ENCODE measurements around the gene TENT4A.
"Not testable (repeated sequence)": the region's sequence is repeated elsewhere in the genome, so short reads cannot be mapped to it uniquely, and the experiment has no call there.

Gene TENT4A

DNA sequence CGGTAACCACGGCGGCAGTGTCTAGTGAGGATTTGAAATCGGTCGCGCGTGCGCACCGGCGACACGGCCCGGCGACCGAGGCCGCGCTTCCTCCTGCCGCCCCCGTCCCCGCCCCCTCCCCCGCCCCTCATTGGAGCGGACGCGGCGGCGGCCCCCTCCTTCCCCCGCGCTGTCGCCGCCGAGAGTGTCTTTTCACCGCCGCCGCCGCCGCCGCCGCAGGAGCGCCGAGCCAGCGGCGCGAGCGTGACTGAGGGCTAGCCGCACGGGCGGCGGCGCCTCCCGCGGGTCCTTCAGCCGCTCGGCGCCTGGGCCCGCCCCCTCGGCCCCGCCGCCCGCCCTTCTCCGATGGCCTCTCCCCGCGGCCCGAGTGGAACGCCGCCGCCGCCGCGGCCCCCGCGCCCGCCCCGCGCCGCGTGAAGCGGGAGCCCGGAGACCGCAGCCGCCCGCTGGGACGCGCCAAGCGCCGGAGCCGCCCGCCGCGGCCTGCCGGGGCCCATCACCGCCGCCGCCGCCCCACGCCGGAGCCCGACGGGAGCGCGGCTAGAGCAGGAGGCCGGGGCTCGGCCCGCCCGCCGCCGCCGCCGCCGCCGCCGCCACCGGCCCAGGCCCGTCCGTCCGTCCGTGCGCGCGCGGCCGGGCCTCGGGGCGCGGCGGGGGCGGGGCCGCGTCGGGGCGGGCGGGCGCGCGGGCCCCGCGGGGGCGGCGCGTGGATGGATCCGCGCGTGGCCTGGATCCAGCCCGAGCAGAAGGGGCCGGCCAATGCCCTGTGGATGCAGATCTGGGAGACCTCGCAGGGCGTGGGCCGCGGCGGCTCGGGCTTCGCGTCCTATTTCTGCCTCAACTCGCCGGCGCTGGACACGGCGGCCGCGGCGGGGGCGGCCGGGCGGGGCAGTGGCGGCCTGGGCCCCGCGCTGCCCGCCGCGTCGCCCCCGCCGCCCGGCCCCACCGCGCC, at the start of gene TENT4A:
TSS of gene TENT4A (plus strand) at position 159 of the 952 bp plus-strand sequence. CDS start at position 711, 552 bp downstream.
- no peaks in the 10 kb centered on the region for H3K9me3 Mint-ChIP-seq
- H3K27me3 Mint-ChIP-seq = no peaks in the 10 kb centered on the region
- H3K36me3 Mint-ChIP-seq = peaks cover 19% of the 10 kb centered on the region
- H3K4me1 Mint-ChIP-seq = peaks cover 49% of the 10 kb centered on the region
- H3K27ac Mint-ChIP-seq = peak within 1 kb of the TSS; percentile 93
- ATAC-seq = peak; percentile 64
- peak within 1 kb of the TSS; percentile 89 for H3K4me3 Mint-ChIP-seq

DNA sequence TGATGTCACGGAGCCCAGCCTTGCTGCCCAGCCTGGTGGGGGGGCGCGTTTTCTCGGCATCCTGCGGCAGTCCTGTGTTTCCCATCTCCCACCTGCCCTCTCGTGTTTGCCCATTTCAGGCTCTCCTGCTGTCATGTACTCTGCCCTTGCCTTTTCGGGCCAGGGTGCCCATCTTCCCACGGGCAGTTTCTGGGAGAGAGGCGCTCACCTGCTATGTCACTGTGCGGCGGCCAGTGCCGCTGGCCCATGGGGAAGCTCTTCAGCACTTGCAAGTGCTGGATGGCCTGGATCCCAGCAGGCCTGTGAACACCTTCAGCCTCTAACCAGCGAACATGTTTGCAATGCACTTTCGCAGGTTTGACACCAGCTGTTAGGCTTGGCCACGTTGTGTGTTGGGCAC, 46.5 kb upstream of the TENT4A start:
- no peak overlapping the region for H3K27ac Mint-ChIP-seq
- no peak for ATAC-seq
- peaks cover 3% of the 10 kb centered on the region for H3K9me3 Mint-ChIP-seq
- H3K4me3 Mint-ChIP-seq = no peak overlapping the region
- H3K27me3 Mint-ChIP-seq = no peaks in the 10 kb centered on the region
- peaks cover 73% of the 10 kb centered on the region for H3K36me3 Mint-ChIP-seq
- H3K4me1 Mint-ChIP-seq = peaks cover 6% of the 10 kb centered on the region

DNA sequence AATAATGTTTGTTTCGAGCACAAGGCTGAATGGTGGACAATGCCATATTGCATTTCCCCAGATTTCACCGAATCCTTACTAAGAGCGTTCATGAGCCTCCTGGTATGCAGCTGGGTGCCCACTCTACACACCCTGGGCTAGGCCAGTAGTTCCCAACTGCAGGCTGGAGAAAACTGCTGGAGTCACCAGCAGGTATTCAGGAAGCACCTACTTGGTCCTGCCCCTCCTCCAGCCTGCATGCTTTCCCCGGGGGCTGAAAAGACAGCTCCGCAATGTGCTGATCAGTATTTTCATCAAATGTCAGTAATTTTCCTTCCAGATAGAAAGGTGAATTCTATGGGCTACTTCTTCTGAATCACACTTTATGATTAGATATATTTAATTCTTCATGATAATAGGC, 45.6 kb upstream of the TENT4A start:
- ATAC-seq = no peak
- peaks cover 66% of the 10 kb centered on the region for H3K36me3 Mint-ChIP-seq
- peaks cover 3% of the 10 kb centered on the region for H3K9me3 Mint-ChIP-seq
- H3K27ac Mint-ChIP-seq = no peak overlapping the region
- no peaks in the 10 kb centered on the region for H3K4me1 Mint-ChIP-seq
- H3K27me3 Mint-ChIP-seq = no peaks in the 10 kb centered on the region
- no peak overlapping the region for H3K4me3 Mint-ChIP-seq

DNA sequence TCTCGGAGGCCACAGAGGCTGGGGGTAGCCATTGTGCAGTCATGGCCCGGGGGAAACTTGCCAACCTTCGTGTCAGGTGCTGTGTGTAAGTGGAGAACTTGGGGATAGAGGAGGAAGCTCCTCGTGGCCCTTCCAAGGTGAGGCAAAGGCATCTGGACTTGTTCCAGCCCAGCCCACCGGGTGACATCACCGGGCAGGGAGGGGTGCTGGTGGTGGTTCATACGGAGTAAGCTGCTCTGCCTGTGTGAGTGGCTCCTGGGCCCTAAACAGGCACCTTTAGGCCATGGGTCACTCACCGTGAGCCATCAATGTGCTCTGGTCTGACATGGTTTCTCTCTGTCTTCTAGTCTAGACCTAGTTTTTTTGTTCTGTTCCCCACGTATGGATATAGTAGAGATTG, 44.5 kb upstream of the TENT4A start:
- H3K4me1 Mint-ChIP-seq, H3K27me3 Mint-ChIP-seq, H3K9me3 Mint-ChIP-seq, H3K4me3 Mint-ChIP-seq, ATAC-seq, H3K27ac Mint-ChIP-seq: not testable (repeated sequence)
- peaks cover 71% of the 10 kb centered on the region for H3K36me3 Mint-ChIP-seq

DNA sequence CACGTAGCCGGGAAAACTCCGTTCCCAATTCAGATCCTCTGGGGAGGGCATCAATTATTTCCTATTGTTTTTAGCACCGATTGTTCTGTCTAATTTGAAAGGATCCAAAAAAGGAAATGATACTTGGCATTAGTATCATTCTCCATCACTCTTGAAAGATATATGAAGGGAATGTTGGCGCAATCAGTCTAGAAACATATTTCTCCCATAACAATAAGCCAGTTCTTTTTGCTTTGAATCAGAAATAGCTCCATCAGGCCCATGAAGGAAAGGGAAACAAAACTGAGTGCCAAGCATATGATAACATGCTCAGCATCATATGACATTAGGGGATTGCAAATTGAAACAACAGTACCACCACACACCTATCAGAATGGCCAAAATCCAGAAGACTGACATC, 40.2 kb upstream of the TENT4A start:
- ATAC-seq = no peak
- Mint-ChIP-seq H3K27ac (no peak overlapping the region), H3K4me3 (no peak overlapping the region), H3K36me3 (peaks cover 66% of the 10 kb centered on the region), H3K27me3 (no peaks in the 10 kb centered on the region), H3K4me1 (peaks cover 10% of the 10 kb centered on the region), H3K9me3 (peaks cover 3% of the 10 kb centered on the region)

DNA sequence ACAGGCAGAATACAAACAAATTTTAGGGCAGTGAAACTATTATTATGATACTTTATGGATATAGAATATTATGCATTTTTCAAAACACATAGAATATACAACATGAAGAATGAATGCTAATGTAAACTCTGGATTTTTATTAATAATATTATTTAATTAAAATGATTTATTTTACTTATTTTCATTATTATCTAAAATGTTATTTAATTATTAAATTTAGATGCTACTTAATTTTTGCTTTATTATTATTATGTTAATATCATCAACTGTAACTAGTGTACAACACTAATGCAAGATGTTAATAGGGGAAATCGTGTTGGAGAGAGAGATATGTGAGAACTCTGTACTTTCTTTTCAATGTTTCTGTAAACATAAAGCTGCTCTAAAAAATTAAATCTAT, 39.3 kb upstream of the TENT4A start:
- Mint-ChIP-seq H3K27me3 (no peaks in the 10 kb centered on the region), H3K4me1 (peaks cover 10% of the 10 kb centered on the region), H3K9me3 (peaks cover 3% of the 10 kb centered on the region), H3K36me3 (peaks cover 59% of the 10 kb centered on the region), H3K4me3 (no peak overlapping the region), H3K27ac (no peak overlapping the region)
- ATAC-seq = no peak

DNA sequence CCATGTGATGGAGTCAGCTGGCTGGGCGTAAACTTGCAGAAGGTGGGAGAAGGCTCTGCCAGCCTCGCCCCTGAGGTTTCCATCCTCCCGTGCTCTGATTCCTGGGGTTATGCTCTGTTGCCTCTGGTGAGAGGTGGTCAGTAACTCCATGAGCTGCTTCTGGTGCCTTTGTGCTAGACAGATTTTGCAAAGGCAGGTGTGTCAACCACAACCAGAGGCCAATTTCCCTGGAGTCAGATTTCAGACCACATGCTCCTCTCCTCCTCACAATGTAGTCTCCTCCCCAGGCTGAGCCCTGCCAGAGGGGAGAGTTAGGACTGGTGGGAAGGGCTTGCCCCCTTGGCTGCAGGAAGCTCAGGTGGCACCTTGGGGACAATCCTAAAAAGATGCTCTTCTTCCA, 38.8 kb upstream of the TENT4A start:
- peaks cover 3% of the 10 kb centered on the region for H3K9me3 Mint-ChIP-seq
- no peaks in the 10 kb centered on the region for H3K27me3 Mint-ChIP-seq
- H3K4me3 Mint-ChIP-seq = no peak overlapping the region
- no peak overlapping the region for H3K27ac Mint-ChIP-seq
- H3K4me1 Mint-ChIP-seq = peaks cover 10% of the 10 kb centered on the region
- no peak for ATAC-seq
- peaks cover 54% of the 10 kb centered on the region for H3K36me3 Mint-ChIP-seq

DNA sequence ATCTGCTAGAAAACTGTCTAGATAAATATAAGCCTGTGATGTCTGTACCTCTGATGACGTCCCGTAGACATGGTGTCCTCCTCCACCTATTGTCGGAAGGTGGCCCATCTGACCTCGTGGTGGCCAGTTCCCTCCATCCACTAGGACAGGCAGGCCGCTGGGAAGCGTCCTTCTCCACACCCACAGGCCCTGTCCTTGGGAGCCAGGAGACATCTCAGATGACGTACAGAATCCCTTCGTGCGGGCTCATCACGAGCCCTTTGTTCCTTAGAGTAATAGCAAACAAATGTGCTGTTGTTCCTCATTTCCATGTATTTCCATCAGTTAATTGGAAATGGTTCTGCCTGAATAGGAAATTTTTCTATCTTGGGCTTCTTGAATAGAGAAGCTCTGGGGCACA, 38.3 kb upstream of the TENT4A start:
- peaks cover 3% of the 10 kb centered on the region for H3K9me3 Mint-ChIP-seq
- H3K4me3 Mint-ChIP-seq = no peak overlapping the region
- ATAC-seq = no peak
- peaks cover 10% of the 10 kb centered on the region for H3K4me1 Mint-ChIP-seq
- H3K36me3 Mint-ChIP-seq = peaks cover 50% of the 10 kb centered on the region
- H3K27me3 Mint-ChIP-seq = no peaks in the 10 kb centered on the region
- H3K27ac Mint-ChIP-seq = no peak overlapping the region

DNA sequence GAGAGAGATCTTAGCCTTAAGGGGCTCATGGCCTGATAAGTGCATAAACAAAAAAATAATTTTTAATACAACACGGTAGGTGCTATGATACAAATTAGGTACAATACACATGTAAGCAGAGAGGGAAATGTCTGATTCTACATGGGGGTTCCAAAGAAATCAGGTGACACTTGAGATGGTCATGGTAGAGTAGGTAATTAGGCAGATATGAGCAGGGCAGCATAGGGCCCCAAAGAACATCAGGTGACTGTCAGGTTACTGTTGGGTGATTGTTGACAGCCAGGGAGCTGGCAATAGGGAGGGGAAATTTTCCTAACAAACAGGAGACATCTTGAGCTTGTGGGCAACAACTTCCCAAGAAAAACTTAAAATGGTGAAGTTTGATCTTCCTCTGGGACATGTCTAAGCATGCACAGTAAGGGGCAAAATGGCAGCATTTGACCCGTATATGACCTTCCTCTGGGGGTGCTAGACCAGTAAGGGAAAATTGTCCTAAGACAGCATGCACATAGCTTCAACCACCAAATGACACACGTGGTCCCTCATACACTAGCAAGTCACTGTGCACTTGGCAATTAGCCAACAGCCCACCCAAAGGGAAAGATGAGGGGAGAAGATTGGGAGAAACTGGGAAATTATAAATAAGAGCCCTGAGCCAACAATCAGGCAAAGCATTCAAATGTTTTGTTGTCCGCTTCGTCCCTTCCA, 37.3 kb upstream of the TENT4A start:
- no peaks in the 10 kb centered on the region for H3K27me3 Mint-ChIP-seq
- H3K36me3 Mint-ChIP-seq = peaks cover 39% of the 10 kb centered on the region
- peaks cover 10% of the 10 kb centered on the region for H3K4me1 Mint-ChIP-seq
- ATAC-seq = peak; percentile 57
- peak overlapping the region; percentile 40 for H3K27ac Mint-ChIP-seq
- H3K9me3 Mint-ChIP-seq = peaks cover 3% of the 10 kb centered on the region
- H3K4me3 Mint-ChIP-seq = no peak overlapping the region

DNA sequence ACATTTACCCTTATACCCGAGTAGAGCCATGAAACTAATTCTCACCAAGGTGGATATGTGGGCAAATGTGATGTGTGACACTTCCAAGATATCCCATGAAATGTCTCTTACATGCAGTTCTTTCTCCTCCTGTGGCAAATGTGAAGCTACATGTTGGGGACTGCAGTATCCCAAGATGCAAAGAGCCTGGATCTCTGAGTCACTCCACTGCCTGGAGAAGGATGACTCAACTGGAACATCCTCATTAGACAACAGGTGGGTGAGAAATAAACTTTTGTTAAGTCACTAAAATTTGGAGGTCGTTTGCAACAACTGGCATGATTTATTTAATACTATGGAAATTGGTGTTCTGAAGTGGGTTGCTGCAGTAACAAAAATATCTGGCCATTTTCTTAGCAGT, 36.5 kb upstream of the TENT4A start:
- peaks cover 10% of the 10 kb centered on the region for H3K4me1 Mint-ChIP-seq
- no peak for ATAC-seq
- H3K9me3 Mint-ChIP-seq = peaks cover 2% of the 10 kb centered on the region
- no peak overlapping the region for H3K27ac Mint-ChIP-seq
- peaks cover 5% of the 10 kb centered on the region for H3K27me3 Mint-ChIP-seq
- peaks cover 32% of the 10 kb centered on the region for H3K36me3 Mint-ChIP-seq
- no peak overlapping the region for H3K4me3 Mint-ChIP-seq

DNA sequence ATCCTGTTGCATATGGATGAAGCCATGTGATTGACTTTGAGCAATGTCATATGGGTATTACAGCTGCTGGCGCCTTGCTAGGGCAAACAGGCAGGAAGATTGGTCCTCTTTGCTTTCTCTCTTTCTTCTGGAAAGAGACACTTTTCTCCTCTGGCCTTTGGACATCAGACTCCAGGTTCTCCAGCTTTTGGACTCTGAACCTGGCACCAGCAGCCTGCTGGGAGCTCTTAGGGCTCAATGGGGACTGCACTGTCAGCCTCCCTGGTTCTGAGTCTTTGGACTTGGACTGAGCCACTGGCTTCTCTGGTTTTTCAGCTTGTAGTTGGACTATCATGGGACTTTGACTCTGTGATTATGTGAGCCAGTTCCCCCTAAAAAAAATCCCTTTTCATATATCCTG, 34.8 kb upstream of the TENT4A start:
- no peak for ATAC-seq
- Mint-ChIP-seq H3K4me3 (no peak overlapping the region), H3K27ac (no peak overlapping the region), H3K4me1 (peaks cover 10% of the 10 kb centered on the region), H3K36me3 (peaks cover 23% of the 10 kb centered on the region), H3K27me3 (peaks cover 13% of the 10 kb centered on the region), H3K9me3 (peaks cover 3% of the 10 kb centered on the region)

DNA sequence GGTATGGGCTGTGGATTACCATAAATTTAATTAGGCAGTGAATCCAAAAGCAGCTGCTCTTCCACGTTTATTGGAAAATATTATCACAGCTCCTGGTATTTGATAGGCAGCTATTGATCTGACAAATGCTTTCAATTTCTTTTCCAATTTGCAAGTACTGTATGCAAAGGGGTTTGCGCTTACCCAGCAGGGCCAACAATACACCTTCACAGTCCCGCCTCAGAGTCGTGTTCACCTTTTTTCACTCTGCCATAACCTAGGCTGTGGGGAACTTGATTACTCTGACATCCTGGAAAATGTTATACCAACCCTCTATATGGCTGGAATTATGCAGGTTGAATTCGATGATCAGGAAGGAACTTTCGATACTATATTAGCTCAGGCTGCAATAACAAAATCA, 32.3 kb upstream of the TENT4A start:
- H3K4me3 Mint-ChIP-seq = no peak overlapping the region
- H3K4me1 Mint-ChIP-seq = peaks cover 2% of the 10 kb centered on the region
- H3K27me3 Mint-ChIP-seq = peaks cover 30% of the 10 kb centered on the region
- ATAC-seq = no peak
- peaks cover 11% of the 10 kb centered on the region for H3K36me3 Mint-ChIP-seq
- H3K27ac Mint-ChIP-seq = no peak overlapping the region
- H3K9me3 Mint-ChIP-seq = peaks cover 3% of the 10 kb centered on the region

DNA sequence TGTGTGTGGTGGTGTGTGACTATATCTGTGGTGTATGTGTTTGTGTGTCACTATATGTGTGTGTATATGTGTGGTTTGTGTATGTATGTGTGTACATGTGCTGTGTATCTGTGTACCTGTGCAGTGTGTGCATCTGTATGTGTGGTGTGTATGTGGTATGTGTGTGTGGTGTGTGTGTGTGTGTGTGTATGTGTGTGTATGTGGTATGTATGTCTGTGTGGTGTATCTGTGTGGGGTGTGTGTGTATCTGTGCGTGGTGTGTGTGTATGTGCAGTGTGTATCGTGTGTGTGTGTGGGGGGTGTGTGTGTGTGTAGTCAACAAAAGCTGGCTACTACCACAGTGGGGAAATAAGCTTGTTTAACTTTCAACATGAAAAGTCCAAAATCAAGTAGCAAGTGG, 31.6 kb upstream of the TENT4A start:
- Mint-ChIP-seq H3K27me3 (peaks cover 38% of the 10 kb centered on the region), H3K36me3 (peaks cover 7% of the 10 kb centered on the region), H3K9me3 (peaks cover 3% of the 10 kb centered on the region), H3K4me1 (no peaks in the 10 kb centered on the region), H3K27ac (no peak overlapping the region), H3K4me3 (no peak overlapping the region)
- no peak for ATAC-seq

DNA sequence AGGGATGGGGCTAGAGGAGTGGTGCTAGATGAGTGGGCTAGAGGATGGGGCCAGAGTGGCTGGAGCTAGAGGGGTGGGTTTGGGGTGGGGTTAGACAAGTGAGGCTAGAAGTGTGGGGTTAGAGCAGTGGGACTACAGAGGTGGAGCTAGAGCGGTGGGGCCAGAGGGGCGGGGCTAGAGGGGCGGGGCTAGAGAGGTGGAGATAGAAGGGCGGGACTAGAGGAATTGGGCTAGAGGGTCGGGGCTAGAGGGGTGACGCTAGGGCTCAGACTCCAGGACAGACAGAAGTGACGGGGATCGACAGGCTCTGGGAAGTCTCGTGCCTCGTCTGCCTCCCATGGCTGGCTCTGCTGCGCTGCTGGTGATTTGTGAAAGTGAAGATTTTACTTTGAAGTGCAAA, 31.0 kb upstream of the TENT4A start:
- H3K36me3 Mint-ChIP-seq = peaks cover 1% of the 10 kb centered on the region

DNA sequence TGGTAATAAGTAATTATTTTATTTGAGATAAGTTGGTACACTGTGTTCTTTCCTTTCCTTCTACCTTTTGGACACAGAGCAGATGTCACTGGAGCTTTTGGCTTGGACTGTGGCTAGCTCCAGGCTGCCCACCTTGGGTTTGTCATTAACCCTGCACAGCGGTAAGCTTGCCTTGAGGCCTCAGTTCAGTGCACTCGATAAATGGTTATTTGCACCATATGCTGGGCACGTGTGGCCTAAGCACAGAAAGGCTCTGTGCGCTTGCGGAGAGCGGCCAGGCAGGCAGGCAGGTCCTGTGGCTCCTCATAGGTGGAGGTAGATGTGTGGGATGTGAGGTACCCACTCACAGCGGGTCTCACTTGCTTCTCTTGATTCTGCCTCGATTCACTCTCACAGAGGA, 30.0 kb upstream of the TENT4A start:
- no peak overlapping the region for H3K27ac Mint-ChIP-seq
- no peak for ATAC-seq
- H3K27me3 Mint-ChIP-seq = peaks cover 53% of the 10 kb centered on the region
- H3K9me3 Mint-ChIP-seq = peaks cover 6% of the 10 kb centered on the region
- no peak overlapping the region for H3K4me3 Mint-ChIP-seq
- H3K4me1 Mint-ChIP-seq = no peaks in the 10 kb centered on the region
- no peaks in the 10 kb centered on the region for H3K36me3 Mint-ChIP-seq

More for the DNA sequence above, 31.0 kb upstream of the TENT4A start:
- no peak overlapping the region for H3K4me3 Mint-ChIP-seq
- no peak for ATAC-seq
- H3K9me3 Mint-ChIP-seq = peaks cover 3% of the 10 kb centered on the region
- H3K4me1 Mint-ChIP-seq = no peaks in the 10 kb centered on the region
- H3K27me3 Mint-ChIP-seq = peaks cover 43% of the 10 kb centered on the region
- no peak overlapping the region for H3K27ac Mint-ChIP-seq

DNA sequence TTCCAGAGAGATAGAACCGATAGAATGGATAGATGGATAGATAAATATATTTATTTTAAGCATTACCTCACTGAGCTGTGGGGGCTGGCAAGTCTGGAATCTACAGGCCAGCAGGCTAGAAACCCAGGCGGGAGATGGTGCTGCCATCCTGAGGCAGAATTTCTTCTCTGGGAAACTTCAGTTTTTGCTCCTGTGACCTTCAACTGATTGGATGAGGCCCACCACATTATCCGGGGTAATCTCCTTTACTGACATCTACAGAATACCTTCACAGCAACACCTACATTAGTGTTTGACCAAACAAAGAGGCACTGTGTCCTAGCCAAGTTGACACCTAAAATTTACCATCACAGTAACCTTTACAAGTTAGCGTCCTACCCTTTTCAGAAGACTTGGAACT, 29.2 kb upstream of the TENT4A start:
- ATAC-seq = no peak
- Mint-ChIP-seq H3K9me3 (peaks cover 6% of the 10 kb centered on the region), H3K27me3 (peaks cover 57% of the 10 kb centered on the region), H3K4me1 (no peaks in the 10 kb centered on the region), H3K36me3 (no peaks in the 10 kb centered on the region), H3K4me3 (no peak overlapping the region), H3K27ac (no peak overlapping the region)

All from stimulated activated memory B cell treated with anti-CD40 and anti-IgM and Interleukin-4, amounts not matched to agents 10 μg/mL and 1 μg/mL and 100 μg/mL, for 72 hours (primary cell).